MM.1S (cell line): Measurements from ENCODE around the gene SUV39H2.

Experiments used
- CTCF ChIP-seq: fragments of 300-600 bp; sonication (generic); IDR thresholded peaks from 2 replicates; pipeline ENCODE4 v1.5.1; 2016; ENCODE audit warnings: antibody characterized with exemption, low read length, mixed read lengths
- EZH2 ChIP-seq: fragments of 300-600 bp; sonication (generic); optimal IDR thresholded peaks from 2 replicates; pipeline ENCODE3; 2017; ENCODE audit warnings: low read depth, mild to moderate bottlenecking, antibody characterized with exemption, low read length, mixed read lengths
- EZH2phosphoT487 ChIP-seq: fragments of 300-600 bp; sonication (generic); IDR thresholded peaks from 2 replicates; pipeline ENCODE4 v1.6.1; 2018; ENCODE audit warnings: antibody characterized with exemption, low read length

GRCh38 chr10:14930610-14931009 lies 51.9 kb downstream of the SUV39H2 start:
- TF ChIP-seq EZH2 (no peak), CTCF (no peak), EZH2phosphoT487 (no peak)
